GM23248 (cell line): ENCODE data around the gene FBXO34.
"Not testable (repeated sequence)": the region's sequence is repeated elsewhere in the genome, so short reads cannot be mapped to it uniquely, and the experiment has no call there.

ENCODE experiments used
- EZH2 ChIP-seq: fragments of 200-600 bp; sonication (generic); IDR thresholded peaks from 2 replicates; pipeline ENCODE4 v1.6.1; 2018; ENCODE audit warnings: antibody characterized with exemption, mild to moderate bottlenecking; ENCODE audit not compliant: insufficient read depth, poor library complexity, severe bottlenecking
- EZH2phosphoT487 ChIP-seq: fragments of 200-600 bp; sonication (generic); IDR thresholded peaks from 2 replicates; pipeline ENCODE4 v1.6.1; 2018; ENCODE audit warnings: antibody characterized with exemption, moderate library complexity, mild to moderate bottlenecking, low read depth; ENCODE audit not compliant: insufficient read depth

DNA sequence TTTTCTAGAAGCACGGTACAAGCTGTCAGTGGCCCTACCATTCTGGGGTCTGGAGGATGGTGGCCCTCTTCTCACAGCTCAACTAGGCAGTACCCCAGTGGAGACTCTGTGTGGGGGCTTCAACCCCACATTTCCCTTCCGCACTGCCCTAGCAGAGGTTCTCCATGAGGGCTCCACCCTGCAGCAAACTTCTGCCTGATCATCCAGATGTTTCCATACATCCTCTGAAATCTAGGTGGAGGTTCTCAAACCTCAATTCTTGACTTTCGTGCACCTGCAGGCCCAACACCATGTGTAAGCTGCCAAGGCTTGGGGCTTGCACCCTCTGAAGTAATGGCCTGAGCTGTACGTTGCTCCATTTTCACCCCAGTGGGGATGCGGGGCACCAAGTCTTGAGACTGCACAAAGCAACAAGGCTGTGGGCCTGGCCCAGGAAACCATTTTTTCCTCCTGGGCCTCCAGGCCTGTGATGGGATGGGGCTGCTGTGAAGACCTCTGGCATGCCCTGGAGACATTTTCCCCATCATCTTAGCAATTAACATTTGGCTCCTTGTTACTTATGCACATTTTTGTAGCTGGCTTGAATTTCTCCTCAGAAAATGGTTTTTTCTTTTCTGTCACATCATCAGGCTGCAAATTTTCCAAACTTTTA, 41.3 kb downstream of the FBXO34 start:
- not testable (repeated sequence) for TF ChIP-seq EZH2, EZH2phosphoT487
